GM13977 (cell line): ENCODE results near the gene RPL10A.

Source experiments
- DNase-seq: peaks from one replicate; pipeline ENCODE4 v3.0.0; 2012; ENCODE audit warnings: low spot score
- CTCF ChIP-seq: IDR thresholded peaks from 2 replicates; pipeline ENCODE4 v1.5.1; 2012; ENCODE audit warnings: mild to moderate bottlenecking, control low read depth; ENCODE audit not compliant: insufficient read depth; ENCODE audit errors: extremely low read depth, missing control alignments
- in situ Hi-C: fragments of 300-500 bp; cut with MboI; formaldehyde crosslinking; loops from one replicate; pipeline ENCODE4 v1.12.0; 2022; ENCODE audit warnings: low sequenced_read_pairs, low pct_unique_long_range_greater_than_20kb, mixed read lengths, inconsistent platforms; ENCODE audit not compliant: unreplicated experiment

RPL10A gene

GRCh38 chr6:35454391-35455110 lies 13.7 kb upstream of the RPL10A start:
- DNase-seq: no peak
- TF ChIP-seq CTCF: no peak
- in situ Hi-C loops: loop anchor here (10.0 kb wide), 1 partner anchor 130 kb away; no protein-coding TSS in a partner anchor

- in situ Hi-C loops: loop anchor here (10.0 kb wide), 1 partner anchor 133 kb away; no protein-coding TSS in a partner anchor
- TF ChIP-seq CTCF: no peak
Observed at GRCh38 chr6:35457907-35458306, 10.3 kb upstream of the RPL10A start.

GRCh38 chr6:35461270-35461669 lies 6.9 kb upstream of the RPL10A start:
- DNase-seq: no peak
- in situ Hi-C loops: no loop called here
- TF ChIP-seq CTCF: no peak

More at GRCh38 chr6:35457907-35458306, 10.3 kb upstream of the RPL10A start:
- no peak for DNase-seq

- in situ Hi-C loops: no loop called here
- no peak for DNase-seq
- TF ChIP-seq CTCF: no peak
Observed at GRCh38 chr6:35463292-35463691, 4.9 kb upstream of the RPL10A start.

- TF ChIP-seq CTCF: no peak
- DNase-seq: no peak
- in situ Hi-C loops: no loop called here
Observed at GRCh38 chr6:35465646-35466045, 2.6 kb upstream of the RPL10A start.

GRCh38 chr6:35468980-35469750 lies 964 bp downstream of the RPL10A start:
- TF ChIP-seq CTCF: no peak
- in situ Hi-C loops: no loop called here
- no peak for DNase-seq
